ENCODE measurements around the gene GALR1.
"Not testable (repeated sequence)": the region's sequence is repeated elsewhere in the genome, so short reads cannot be mapped to it uniquely, and the experiment has no call there.

GALR1 gene

DNA sequence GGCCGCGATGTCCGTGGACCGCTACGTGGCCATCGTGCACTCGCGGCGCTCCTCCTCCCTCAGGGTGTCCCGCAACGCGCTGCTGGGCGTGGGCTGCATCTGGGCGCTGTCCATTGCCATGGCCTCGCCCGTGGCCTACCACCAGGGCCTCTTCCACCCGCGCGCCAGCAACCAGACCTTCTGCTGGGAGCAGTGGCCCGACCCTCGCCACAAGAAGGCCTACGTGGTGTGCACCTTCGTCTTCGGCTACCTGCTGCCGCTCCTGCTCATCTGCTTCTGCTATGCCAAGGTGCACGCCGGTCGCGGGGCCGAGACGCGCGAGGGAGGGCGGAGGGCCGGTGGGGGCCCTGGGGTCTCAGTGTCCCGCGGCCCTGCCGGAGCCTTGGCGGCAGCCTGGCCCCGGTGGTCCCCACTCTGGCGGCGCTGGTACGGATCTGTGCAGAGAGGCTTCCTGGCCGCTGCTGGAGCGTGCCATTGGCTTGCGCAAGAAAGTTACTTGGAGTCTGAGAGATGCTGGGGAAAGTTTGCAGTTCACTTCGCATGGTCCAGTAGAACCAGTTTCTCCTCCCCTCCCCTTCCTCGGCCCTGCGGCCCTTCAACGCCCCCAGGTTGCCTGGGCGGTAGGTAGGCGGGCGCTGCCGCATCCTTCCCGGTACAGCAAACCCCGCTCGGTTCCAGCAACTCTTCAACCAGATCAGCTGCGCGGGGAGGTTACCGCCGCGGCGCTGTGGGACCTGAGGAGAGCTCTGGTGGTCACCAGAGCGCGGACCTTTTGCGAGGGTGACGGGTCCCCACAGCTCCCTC lies 1.5 kb downstream of the GALR1 start:
- no peak for DNase-seq (ENCODE audit: low read depth)

DNA sequence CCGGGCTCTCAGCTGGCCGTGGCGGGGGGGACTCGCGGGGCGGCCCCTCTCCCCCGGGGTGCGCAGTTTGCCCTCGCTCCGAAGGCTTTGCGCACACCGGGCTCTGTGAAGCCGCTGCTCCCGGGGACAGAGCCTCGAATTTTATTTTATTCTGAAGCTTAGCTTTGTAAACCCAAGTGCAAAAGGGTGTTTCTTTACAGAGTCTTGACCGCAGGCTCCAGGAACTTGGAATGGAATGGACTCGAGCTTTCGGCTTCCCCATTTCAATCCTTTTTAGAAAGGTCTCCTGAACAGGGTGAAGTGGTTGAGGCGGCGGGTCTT lies 2.0 kb downstream of the GALR1 start:
- no peak for DNase-seq (ENCODE audit: low read depth)

DNA sequence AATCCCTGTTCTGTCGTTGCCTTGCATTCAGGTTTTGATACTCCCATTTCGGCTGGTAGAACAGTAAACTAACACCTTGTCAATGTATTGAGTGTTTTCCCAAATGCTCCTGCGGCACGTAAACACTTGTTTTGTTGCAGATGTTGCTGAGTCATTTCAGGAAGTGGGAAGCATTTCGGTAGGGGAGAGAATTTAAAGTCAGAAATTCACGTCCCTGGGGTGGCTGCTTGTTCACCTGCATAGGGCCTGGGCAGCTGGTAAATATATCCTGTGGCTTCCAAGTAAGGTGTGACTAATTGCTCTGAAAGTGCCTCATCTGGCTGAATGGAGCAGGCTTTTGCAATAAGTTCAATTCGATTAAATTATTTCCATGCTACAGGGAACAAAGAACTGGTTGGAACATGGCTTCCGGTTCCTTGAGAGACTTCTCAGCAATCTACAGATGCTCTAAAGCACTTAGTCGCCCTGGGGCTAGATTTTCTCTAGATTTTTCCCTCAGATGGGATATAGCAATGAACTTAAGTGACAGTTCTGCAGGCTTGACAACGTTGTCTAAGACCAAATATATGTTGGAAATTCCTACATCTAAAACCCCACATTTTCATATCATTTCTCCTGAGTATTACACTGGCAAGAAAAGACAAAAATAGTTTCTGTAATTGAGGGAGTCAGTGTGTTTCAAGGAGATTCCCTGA lies 5.2 kb downstream of the GALR1 start:
- no peak for DNase-seq (ENCODE audit: low read depth)

DNA sequence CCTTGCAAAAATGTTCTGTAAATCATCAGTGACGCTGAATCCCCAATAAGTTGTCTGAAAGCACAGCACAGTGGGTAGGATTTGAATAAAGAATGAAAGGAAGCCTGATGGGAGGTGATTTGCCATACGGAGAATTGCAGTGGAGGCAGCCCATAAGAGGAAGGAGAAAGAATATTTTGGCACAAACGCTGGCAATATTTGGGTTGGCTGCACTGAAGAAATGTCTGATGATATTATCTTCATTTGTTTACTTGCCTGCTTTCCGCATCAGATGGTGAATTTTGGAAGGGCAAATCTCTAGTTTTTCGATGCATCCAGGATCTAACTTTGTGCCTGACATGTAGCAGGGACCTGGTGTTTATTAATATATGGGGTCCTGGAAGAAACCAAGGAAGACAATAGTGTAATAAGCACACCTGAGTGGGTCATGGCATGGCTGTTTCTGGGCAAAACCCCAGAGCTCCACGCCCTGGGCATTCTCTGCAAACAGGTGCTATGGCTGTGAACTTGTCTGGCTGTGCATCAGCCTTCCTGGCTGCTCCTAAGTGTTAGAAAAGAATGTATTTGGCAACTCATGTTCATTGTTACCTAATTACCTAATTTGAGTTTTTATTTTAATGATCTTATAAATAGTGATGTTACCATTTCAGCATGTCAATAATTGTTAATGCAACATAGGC lies 5.9 kb downstream of the GALR1 start:
- no peak for DNase-seq (ENCODE audit: low read depth)

DNA sequence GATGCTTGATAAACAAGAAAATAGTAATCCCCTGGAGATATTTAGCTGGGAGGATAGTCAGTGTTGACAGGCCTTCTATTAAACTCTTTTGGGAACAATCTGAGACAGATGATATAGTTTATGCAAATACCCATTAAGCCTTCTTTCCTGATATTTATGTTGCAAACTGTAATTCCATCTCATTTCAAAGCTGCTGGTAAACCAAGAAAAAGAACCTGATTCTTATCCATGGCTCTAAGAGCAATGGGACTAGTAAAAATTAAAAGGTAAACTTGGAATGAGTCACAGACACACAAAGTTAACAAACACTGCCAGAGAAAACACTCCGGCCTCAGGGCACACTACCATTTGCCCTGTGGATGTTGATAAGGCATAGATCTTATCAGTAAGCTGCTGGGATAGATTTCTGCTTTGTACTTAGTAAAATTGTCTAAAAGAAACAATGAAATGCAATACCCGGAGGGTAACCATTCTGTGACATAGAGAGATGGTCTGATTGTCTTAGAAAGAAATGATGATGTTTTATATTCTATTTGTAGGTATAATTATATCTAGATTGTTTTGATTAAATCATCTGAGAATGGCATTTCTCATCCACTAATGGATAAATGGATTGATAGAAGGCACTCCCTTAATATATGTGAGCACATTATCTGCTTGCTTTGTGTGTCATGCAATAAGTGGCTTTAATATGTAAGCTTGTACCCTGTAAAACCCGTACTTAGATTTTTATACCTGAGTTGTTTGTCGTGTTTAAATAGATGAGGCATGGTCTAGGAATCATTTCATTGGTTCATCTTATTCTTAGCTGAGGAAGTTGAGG lies 13.2 kb downstream of the GALR1 start:
- DNase-seq (ENCODE audit: low read depth), result no peak

DNA sequence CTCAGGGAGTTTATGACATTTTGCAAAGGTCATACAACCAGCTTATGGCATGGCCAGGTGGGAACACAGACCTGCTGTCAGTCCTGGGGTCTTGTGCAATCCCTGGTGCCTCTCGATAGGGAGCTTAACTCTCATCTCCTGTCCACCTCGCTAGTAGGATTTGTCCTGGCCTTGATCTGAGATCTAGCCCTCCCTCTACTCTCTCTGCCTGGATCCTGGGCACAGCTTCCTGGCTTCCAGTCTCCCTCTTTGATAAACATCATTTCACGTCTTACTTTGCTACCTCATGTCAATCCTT lies 13.8 kb downstream of the GALR1 start:
- DNase-seq (ENCODE audit: low read depth), result no peak

DNA sequence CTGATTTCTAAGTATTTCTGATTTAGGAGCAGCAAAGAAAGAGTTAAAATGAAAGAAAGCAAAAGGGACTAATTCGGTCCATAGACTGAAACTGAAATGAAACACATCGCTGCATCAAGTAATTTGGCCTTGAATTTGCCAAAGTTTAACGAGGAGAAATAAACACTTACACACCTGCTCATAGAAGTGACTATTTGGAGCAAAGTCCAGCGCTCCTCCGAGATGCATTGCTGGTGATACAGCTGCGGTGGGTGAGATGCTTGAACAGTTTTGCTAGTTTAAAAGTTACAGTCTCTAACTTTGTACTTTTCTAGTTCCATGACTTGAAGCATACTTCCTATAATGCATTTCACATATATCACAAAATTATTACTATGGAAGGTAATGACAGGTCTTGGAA lies 18.3 kb downstream of the GALR1 start:
- no peak for DNase-seq (ENCODE audit: low read depth)

DNA sequence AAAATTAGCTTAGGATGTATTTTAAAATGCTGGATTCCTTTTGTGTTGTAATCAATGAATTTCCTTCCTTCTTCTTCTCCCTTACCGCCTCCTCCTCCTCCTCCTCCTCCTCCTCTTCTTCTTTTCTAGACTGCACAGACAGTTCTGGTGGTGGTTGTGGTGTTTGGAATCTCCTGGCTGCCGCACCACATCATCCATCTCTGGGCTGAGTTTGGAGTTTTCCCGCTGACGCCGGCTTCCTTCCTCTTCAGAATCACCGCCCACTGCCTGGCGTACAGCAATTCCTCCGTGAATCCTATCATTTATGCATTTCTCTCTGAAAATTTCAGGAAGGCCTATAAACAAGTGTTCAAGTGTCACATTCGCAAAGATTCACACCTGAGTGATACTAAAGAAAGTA lies 18.8 kb downstream of the GALR1 start:
- DNase-seq (ENCODE audit: low read depth), result no peak

DNA sequence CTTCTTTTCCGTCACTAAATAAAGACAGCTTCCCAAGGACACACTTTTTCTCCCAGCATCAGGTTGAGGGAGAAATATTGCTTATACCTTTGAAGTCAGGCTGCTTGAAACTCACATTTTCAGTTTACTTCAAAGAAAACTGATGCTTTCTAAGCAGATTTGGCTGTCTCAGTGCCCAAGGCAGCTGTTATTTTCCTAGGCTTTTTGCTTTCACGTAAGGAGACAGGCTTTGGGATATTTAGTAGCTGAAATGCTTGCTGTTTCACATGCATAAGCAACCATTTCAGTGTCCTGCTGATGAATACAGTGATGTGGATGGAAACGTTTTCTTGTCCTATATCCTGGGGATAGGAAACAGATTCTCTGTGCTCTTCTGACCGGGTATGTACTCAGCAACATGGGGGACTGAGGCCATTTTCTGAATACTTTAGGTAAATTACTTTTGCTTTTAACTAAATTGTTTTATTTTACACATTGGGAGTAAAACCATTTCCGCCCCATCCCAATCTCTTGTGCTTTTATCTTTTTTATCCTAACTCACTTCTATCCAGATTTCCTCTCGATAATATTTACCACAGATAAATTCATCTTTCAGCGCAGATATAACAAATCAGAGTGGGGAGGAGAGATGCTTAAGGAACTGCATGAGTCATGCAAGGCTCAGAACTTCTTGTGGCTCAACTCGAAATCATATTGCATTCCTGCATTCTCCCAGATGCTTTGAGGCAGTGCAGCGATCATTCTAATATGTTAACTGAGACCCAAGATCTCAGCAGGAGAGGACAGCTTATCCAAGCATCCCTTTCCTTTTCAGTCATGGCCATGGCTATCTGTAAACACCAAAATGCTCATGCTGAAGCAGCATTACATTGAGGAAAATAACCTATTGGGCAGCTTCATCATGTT lies 22.2 kb downstream of the GALR1 start:
- no peak for DNase-seq (ENCODE audit: low read depth)

DNA sequence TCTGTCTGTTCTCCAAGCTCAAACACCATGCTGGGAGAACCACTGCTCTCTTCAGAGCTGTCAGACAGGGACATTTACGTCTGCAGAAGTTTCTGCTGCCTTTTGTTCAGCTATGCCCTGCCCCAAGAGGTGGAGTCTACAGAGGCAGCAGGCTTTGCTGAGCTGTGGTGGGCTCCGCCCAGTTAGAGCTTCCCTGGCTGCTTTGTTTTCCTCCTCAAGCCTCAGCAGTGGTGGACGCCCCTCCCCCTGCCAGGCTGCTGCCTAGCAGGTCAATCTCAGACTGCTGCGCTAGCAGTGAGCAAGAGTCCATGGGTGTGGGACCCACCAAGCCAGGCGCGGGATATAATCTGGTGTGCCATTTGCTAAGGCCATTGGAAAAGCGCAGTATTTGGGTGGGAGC lies 41.2 kb downstream of the GALR1 start:
- DNase-seq (ENCODE audit: low read depth), result not testable (repeated sequence)

DNA sequence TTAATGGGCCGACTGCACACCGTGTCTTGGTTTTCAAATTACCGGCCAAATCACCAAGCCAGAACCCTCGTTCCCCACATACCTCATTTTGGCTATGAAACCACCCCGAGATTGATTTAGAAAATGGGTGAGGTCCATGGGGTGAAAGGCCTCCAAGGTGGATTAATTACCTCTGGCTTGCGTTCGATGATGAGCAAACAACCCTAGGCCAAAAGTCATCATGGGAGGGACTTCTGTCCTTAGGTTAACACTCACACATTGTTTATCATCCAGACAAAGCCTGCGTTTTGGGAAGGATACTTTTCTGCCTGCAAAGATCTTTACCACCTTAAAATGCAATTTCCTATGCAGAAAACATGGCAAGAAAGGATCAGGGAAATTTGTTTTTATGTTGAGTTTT lies 48.5 kb downstream of the GALR1 start:
- DNase-seq (ENCODE audit: low read depth), result no peak

DNA sequence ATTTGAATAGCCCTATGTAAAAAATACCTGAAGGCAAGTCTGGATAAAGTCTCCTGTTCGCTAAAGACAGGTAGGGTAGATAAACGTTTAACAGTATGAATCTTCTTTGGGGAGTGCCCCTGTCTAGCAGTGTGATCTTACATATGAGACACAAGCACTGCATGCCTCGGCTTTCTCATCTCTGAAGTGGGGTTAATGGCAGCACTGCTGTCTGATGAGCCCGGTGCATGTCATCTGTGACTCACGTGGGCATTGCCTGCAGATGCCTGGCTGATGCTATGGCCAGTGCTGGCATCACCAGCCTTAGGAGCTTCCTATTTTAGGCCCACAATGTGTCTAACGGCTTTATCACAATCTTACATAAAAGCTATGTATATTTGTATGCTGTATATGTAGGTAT lies 50.1 kb downstream of the GALR1 start:
- DNase-seq (ENCODE audit: low read depth), result no peak

DNA sequence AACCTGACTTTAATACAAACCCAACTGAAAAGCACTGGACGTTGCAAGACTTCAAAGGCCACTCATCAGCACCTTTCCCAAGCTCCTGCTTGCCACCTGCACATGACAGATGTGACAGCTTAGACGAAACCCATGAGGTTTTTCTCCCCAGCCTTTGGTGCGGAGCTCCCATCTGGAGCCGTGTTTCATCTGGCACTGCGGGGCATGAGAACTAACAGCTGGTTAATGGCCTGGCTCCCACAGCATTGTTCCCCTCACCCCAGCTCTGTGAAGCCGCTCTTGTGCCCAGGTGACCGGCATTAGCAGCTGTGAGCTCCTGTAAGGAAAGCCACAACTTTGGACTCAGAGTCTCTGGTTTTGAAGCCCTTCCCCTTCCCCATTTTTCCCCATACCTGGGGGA lies 50.9 kb downstream of the GALR1 start:
- DNase-seq (ENCODE audit: low read depth), result no peak

DNA sequence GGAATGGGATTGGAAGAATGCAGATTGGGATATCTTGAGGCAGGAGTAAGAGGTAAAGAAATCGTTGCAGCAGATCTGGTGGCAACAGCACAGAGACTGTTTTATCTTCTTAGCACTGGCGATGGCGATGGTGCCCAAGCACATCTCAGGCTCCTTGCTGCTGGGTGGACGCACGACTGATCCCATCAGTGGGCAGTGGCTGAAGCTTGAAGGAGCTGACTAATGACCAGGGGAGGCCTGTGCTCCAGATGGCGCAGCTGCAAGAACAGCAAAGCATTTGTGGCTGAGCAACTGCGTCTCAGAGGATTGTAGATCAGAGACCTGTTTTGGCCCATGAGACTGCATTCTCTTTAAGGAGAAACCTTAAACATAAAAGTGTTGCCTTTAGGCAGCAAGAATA lies 54.6 kb downstream of the GALR1 start:
- no peak for DNase-seq (ENCODE audit: low read depth)

DNA sequence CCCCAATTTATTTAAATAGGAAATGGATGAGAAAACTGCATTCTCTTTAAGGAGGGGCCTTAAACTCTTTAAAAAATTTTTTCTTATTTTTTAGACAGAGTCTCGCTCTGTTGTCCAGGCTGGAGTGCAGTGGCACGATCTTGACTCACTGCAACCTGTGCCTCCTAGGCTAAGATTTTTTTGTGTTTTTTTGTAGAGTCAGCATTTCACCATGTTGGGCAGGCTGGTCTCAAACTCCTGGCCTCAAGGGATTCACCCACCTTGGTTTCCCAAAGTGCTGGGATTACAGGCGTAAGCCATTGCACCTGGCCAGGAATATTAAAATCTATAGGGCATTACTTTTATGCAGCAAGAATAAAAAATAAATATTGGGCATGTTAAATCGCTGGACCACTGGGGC lies 56.0 kb downstream of the GALR1 start:
- DNase-seq (ENCODE audit: low read depth), result no peak

DNA sequence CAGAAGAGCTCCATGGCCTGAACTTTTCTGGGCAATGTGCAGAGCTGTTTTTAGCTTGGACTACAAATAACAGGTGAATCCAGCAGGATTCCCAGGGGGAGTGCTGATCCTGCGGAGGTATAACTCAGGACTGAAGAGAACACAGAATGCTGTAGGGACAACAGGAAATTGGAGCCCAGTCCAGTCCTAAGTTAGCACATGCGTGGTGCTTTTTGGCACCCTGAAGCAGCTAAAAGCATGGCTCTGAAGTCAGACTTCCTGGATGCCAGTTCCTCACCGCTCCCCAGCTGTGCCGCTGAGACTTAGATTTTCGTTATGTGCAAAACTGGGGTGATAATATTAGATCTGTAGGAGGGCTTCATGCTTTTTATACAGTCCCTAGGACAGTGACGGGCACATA lies 58.6 kb downstream of the GALR1 start:
- no peak for DNase-seq (ENCODE audit: low read depth)

DNA sequence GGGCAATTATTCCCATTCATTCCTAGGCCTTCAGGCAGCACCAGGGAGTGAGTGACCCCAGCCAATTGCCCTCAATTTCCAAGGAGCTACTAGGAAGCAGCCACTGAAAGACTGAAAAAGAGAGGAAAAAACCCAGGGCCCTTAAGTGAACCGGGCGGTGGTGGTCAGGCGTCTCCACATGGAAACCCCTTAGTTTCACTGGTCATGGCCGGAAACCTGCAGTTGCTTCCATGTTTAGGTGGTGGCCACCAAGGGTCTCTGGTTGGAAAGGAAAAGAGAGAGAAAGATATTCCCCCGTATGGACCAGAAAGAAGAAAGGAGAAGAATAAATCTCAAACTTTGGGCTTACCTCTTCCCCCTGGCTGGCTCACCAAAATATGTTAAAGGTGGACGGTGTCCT lies 64.9 kb downstream of the GALR1 start:
- no peak for DNase-seq (ENCODE audit: low read depth)

DNA sequence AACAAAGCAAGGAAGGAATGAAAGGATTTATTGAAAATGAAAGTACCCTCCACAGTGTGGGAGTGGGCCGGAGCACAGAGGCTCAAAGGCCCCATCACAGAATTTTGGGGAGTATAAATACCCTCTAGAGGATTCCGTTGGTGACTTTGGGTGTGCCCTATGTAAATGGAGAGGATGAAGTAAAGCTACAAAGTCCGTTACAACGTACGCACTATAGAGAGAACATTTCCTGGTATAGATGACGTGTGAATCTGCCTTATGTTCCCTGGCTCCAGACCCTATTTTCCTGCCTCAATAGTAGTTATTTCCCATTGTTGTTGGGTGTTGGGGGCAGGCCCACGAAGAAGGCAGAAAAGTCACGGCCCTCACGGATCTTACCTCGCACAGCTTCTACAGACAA lies 65.3 kb downstream of the GALR1 start:
- DNase-seq (ENCODE audit: low read depth), result no peak

DNA sequence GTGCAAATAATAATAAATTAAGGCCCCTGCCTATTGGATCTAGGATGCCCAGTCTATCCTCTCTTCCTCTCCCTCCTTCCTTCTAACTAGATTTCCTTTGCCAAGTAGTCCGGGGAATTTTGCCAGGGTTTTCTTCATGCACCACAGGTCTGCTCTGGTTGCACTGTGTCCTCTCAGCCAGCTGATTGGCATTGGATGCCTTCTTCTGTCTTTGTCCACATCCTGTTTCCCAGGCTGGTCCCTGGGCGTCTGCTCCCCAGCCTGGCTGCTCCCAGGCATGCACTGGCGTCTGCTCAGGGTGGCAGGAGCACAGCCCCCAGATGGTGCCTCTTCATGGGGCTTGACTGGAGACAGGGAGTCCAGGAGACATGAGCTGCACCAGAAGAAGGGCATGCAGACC lies 66.4 kb downstream of the GALR1 start:
- DNase-seq (ENCODE audit: low read depth), result no peak

DNA sequence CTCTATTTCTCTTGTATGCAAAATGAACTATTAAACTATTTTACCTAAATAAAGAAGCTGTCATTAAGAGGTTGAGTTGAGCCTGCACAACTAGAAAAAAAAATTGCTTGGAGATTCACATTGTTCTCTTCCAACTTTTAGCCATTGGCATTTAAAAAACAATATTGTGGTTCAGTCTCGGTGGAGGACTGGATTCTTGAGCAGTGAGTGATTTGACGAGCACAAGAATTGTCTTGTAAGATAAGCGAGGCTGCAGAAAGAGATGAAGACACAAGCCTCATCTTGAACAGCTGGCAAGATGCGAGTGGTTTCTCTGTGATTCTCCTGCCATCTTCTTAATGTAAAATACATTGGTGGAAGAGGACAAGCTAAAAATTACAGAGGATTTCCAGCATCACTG lies 67.0 kb downstream of the GALR1 start:
- DNase-seq (ENCODE audit: low read depth), result no peak

DNA sequence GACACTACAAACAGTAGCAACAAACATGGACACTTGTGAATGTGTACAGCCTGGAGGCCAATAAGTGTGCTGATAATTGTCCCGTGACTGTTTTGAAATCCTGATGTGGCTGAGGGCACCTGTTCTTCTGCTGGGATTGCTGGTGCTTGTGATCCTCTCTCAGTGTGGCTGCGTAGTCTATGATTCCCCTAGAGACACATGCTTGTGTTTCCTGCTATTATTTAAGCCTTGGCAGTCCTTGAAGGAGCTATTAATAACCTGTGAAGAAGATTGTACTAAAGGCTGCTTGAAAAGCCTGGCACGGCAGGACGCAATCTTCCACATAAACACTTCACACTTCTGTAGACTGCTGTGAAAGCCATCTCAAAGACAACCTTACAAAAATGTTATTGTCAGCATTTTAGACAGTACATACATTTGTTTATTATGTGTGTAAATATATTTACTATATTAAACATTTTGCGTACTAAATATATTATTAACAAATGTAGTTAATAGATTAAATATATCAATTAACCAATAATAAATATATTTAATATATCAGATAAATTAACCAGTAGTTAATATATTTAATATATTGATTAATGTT lies 71.4 kb downstream of the GALR1 start:
- DNase-seq (ENCODE audit: low read depth), result no peak
